ENCODE measurements around the gene PRKCA.
"Not testable (repeated sequence)": the region's sequence is repeated elsewhere in the genome, so short reads cannot be mapped to it uniquely, and the experiment has no call there.

Gene PRKCA

GRCh38 chr17:66341462-66341861 is 39.0 kb downstream of the PRKCA start:
- Histone ChIP-seq H3K27me3 (ENCODE audit: insufficient read depth, poor library complexity, severe bottlenecking) (no peaks in the 10 kb centered on the region), H3K27ac (replicated peaks) (no peak overlapping the region), H3K4me3 (replicated peaks; ENCODE audit: insufficient read depth, low read length) (no peak overlapping the region)
- no peak for TF ChIP-seq GABPA (IDR thresholded peaks at IDR 0.05; ENCODE audit: low read depth)
- no peak for TF ChIP-seq POLR2AphosphoS5 (IDR thresholded peaks at IDR 0.05; ENCODE audit: low read depth)
- TF ChIP-seq, protein P1, sequence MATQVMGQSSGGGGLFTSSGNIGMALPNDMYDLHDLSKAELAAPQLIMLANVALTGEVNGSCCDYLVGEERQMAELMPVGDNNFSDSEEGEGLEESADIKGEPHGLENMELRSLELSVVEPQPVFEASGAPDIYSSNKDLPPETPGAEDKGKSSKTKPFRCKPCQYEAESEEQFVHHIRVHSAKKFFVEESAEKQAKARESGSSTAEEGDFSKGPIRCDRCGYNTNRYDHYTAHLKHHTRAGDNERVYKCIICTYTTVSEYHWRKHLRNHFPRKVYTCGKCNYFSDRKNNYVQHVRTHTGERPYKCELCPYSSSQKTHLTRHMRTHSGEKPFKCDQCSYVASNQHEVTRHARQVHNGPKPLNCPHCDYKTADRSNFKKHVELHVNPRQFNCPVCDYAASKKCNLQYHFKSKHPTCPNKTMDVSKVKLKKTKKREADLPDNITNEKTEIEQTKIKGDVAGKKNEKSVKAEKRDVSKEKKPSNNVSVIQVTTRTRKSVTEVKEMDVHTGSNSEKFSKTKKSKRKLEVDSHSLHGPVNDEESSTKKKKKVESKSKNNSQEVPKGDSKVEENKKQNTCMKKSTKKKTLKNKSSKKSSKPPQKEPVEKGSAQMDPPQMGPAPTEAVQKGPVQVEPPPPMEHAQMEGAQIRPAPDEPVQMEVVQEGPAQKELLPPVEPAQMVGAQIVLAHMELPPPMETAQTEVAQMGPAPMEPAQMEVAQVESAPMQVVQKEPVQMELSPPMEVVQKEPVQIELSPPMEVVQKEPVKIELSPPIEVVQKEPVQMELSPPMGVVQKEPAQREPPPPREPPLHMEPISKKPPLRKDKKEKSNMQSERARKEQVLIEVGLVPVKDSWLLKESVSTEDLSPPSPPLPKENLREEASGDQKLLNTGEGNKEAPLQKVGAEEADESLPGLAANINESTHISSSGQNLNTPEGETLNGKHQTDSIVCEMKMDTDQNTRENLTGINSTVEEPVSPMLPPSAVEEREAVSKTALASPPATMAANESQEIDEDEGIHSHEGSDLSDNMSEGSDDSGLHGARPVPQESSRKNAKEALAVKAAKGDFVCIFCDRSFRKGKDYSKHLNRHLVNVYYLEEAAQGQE (IDR thresholded peaks at IDR 0.05; ENCODE audit: insufficient replicate concordance, low read depth) = no peak
- TF ChIP-seq, protein P2, sequence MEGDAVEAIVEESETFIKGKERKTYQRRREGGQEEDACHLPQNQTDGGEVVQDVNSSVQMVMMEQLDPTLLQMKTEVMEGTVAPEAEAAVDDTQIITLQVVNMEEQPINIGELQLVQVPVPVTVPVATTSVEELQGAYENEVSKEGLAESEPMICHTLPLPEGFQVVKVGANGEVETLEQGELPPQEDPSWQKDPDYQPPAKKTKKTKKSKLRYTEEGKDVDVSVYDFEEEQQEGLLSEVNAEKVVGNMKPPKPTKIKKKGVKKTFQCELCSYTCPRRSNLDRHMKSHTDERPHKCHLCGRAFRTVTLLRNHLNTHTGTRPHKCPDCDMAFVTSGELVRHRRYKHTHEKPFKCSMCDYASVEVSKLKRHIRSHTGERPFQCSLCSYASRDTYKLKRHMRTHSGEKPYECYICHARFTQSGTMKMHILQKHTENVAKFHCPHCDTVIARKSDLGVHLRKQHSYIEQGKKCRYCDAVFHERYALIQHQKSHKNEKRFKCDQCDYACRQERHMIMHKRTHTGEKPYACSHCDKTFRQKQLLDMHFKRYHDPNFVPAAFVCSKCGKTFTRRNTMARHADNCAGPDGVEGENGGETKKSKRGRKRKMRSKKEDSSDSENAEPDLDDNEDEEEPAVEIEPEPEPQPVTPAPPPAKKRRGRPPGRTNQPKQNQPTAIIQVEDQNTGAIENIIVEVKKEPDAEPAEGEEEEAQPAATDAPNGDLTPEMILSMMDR (IDR thresholded peaks at IDR 0.05; ENCODE audit: insufficient read depth, low read length) = no peak
- TF ChIP-seq SPI1 (IDR thresholded peaks at IDR 0.05; ENCODE audit: borderline replicate concordance, low read depth) = no peak
- no peak for DNase-seq (ENCODE audit: low read depth in 1 of 2, low spot score in 1 of 2)

GRCh38 chr17:66342263-66342662 is 39.9 kb downstream of the PRKCA start:
- H3K4me3 ChIP-seq (replicated peaks; ENCODE audit: insufficient read depth, low read length); DNase-seq (ENCODE audit: low read depth in 1 of 2, low spot score in 1 of 2); H3K27me3 ChIP-seq (ENCODE audit: insufficient read depth, poor library complexity, severe bottlenecking); H3K27ac ChIP-seq (replicated peaks): not testable (repeated sequence)

DNA sequence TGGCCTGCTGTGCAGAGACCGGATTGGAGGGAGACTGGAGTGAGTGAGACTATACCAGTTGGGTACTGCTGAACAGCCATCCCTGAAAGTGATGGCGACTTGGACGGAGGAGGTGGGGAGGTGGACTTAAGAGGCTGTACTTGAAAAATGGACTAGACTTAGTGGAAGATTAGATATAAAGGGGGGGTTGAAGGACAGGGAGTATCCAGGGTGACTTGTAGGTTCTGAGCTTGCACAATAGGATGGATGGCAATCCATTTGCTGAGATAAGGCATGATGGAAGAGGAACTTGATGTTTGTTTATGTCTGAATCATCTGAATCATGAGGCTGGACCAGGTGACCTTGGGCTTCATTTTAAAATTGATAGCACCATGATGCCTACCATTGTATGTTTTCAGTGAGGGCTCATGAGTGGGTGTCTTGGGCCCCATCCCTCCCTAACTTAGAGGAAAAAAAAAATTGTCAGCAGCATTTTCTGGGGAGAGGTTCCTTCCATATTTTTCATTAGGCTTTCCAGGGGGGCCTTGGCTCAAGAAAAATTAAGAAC is 41.2 kb downstream of the PRKCA start:
- Histone ChIP-seq H3K27me3 (ENCODE audit: insufficient read depth, poor library complexity, severe bottlenecking) (no peaks in the 10 kb centered on the region), H3K27ac (replicated peaks) (no peak overlapping the region), H3K4me3 (replicated peaks; ENCODE audit: insufficient read depth, low read length) (no peak overlapping the region)
- DNase-seq (ENCODE audit: low read depth in 1 of 2, low spot score in 1 of 2) = peak; percentile 9 to 47
- TF ChIP-seq POLR2AphosphoS5 (IDR thresholded peaks at IDR 0.05; ENCODE audit: low read depth) = no peak
- TF ChIP-seq, protein P2 (IDR thresholded peaks at IDR 0.05; ENCODE audit: insufficient read depth, low read length) = no peak
- no peak for TF ChIP-seq SPI1 (IDR thresholded peaks at IDR 0.05; ENCODE audit: borderline replicate concordance, low read depth)
- TF ChIP-seq GABPA (IDR thresholded peaks at IDR 0.05; ENCODE audit: low read depth) = no peak
- TF ChIP-seq, protein P1 (IDR thresholded peaks at IDR 0.05; ENCODE audit: insufficient replicate concordance, low read depth) = no peak

- Histone ChIP-seq H3K27ac (replicated peaks) (no peak overlapping the region), H3K4me3 (replicated peaks; ENCODE audit: insufficient read depth, low read length) (no peak overlapping the region), H3K27me3 (ENCODE audit: insufficient read depth, poor library complexity, severe bottlenecking) (no peaks in the 10 kb centered on the region)
- DNase-seq (ENCODE audit: low read depth in 1 of 2, low spot score in 1 of 2) = no peak
- TF ChIP-seq, protein P2 (IDR thresholded peaks at IDR 0.05; ENCODE audit: insufficient read depth, low read length) = no peak
- no peak for TF ChIP-seq SPI1 (IDR thresholded peaks at IDR 0.05; ENCODE audit: borderline replicate concordance, low read depth)
- no peak for TF ChIP-seq POLR2AphosphoS5 (IDR thresholded peaks at IDR 0.05; ENCODE audit: low read depth)
- TF ChIP-seq, protein P1 (IDR thresholded peaks at IDR 0.05; ENCODE audit: insufficient replicate concordance, low read depth) = no peak
- TF ChIP-seq GABPA (IDR thresholded peaks at IDR 0.05; ENCODE audit: low read depth) = no peak
Observed at GRCh38 chr17:66344473-66344872, 42.1 kb downstream of the PRKCA start.

All from HL-60 (cell line).